Uterus (tissue), 4 donors: Measurements from ENCODE around the gene ZNF576. TPM values are rescaled to one million over a fixed set of nuclear protein-coding genes. Genes with fewer than 3 reads are reported as not detected.

ENCODE experiments used
- DNase-seq, 2 donors: peaks; one replicate each; pipeline ENCODE4 v3.0.0-alpha.2; 2019 to 2020
- H3K27ac ChIP-seq, 2 donors: fragments of 200-600 bp; sonication (generic); 1 replicate in 1 of 2; 2 replicates in 1 of 2; pipeline ENCODE4 v1.5.1; 2016 to 2018
- H3K27me3 ChIP-seq, 2 donors: fragments of 200-600 bp; sonication (generic); one replicate each; pipeline ENCODE4 v1.5.1; 2018 to 2019; ENCODE audit warnings: control low read depth in 1 of 2
- H3K36me3 ChIP-seq, 2 donors: fragments of 200-600 bp; sonication (generic); one replicate each; pipeline ENCODE4 v1.5.1; 2019; ENCODE audit warnings: control low read depth in 1 of 2
- H3K4me1 ChIP-seq, 2 donors: fragments of 200-600 bp; sonication (generic); one replicate each; pipeline ENCODE4 v1.5.1; 2018 to 2019; ENCODE audit warnings: control low read depth in 1 of 2
- H3K4me3 ChIP-seq, 2 donors: fragments of 200-600 bp; sonication (generic); 1 replicate in 1 of 2; 2 replicates in 1 of 2; pipeline ENCODE4 v1.5.1; 2018 to 2019; ENCODE audit warnings: mild to moderate bottlenecking in 1 of 2
- H3K9me3 ChIP-seq, 2 donors: fragments of 200-600 bp; sonication (generic); one replicate each; pipeline ENCODE4 v1.5.1; 2019; ENCODE audit warnings: control low read depth in 1 of 2
- CTCF ChIP-seq, 4 experiments: fragments of 200-600 bp in 2 of 4; fragments of 450-650 bp in 2 of 4; sonication (generic) in 2 of 4; IDR thresholded peaks; one replicate each; pipeline ENCODE4 v1.5.1; 2016 to 2019; ENCODE audit warnings: antibody characterized with exemption in 4 of 4, mild to moderate bottlenecking in 2 of 4, moderate library complexity in 1 of 4
- POLR2A ChIP-seq, 2 donors: fragments of 450-650 bp; IDR thresholded peaks; one replicate each; pipeline ENCODE4 v1.6.1; 2016; ENCODE audit warnings: antibody characterized with exemption in 2 of 2, mild to moderate bottlenecking in 1 of 2, moderate library complexity in 1 of 2
- intact Hi-C: fragments of 100-400 bp; cut with DNase I; formaldehyde crosslinking; loops from one replicate; pipeline ENCODE4 v1.15.1; 2023; ENCODE audit warnings: low total_unique reads
- total RNA-seq, 4 donors: library from RNA; depleted of rRNA in 3 of 4; stranded (reverse); fragments of >200 nt in 3 of 4; gene quantifications; one replicate each; pipeline versions ENCODE4 v1.1.0 to v1.2.4, GENCODE V29; 2014 to 2023
- donor health status: DM: yes; HTN: yes; CAD: no.

Gene ZNF576
- total RNA-seq, 4 donors from 2014 or later: 2.4 to 19.0 (median 12.6) TPM

GRCh38 chr19:43628646-43629326 is 32.4 kb downstream of the ZNF576 start:
- H3K36me3 ChIP-seq: no peaks in the 10 kb centered on the region
- no peak for DNase-seq
- H3K4me1 ChIP-seq: no peaks in the 10 kb centered on the region
- intact Hi-C loops: no loop called here
- H3K27ac ChIP-seq: no peak overlapping the region
- H3K9me3 ChIP-seq: no peaks in the 10 kb centered on the region
- H3K4me3 ChIP-seq: no peak overlapping the region
- no peaks in the 10 kb centered on the region for H3K27me3 ChIP-seq
- TF ChIP-seq CTCF (IDR thresholded peaks at IDR 0.05): no peak
- TF ChIP-seq POLR2A (IDR thresholded peaks at IDR 0.05): no peak

GRCh38 chr19:43631491-43631890 is 35.1 kb downstream of the ZNF576 start:
- H3K27ac ChIP-seq: no peak overlapping the region
- no peak overlapping the region for H3K4me3 ChIP-seq
- no peaks in the 10 kb centered on the region for H3K4me1 ChIP-seq
- no peaks in the 10 kb centered on the region for H3K9me3 ChIP-seq
- H3K27me3 ChIP-seq: no peaks in the 10 kb centered on the region
- no peak for DNase-seq
- no peaks in the 10 kb centered on the region for H3K36me3 ChIP-seq
- TF ChIP-seq POLR2A (IDR thresholded peaks at IDR 0.05): no peak
- TF ChIP-seq CTCF (IDR thresholded peaks at IDR 0.05): no peak
- intact Hi-C loops: no loop called here

GRCh38 chr19:43633520-43633919 is 37.1 kb downstream of the ZNF576 start:
- no peak overlapping the region for H3K4me3 ChIP-seq
- no peak for TF ChIP-seq POLR2A (IDR thresholded peaks at IDR 0.05)
- TF ChIP-seq CTCF (IDR thresholded peaks at IDR 0.05): no peak
- no peaks in the 10 kb centered on the region for H3K4me1 ChIP-seq
- no peak for DNase-seq
- no peak overlapping the region for H3K27ac ChIP-seq
- H3K27me3 ChIP-seq: no peaks in the 10 kb centered on the region
- H3K36me3 ChIP-seq: no peaks in the 10 kb centered on the region
- intact Hi-C loops: no loop called here
- H3K9me3 ChIP-seq: no peaks in the 10 kb centered on the region

GRCh38 chr19:43634068-43634467 is 37.7 kb downstream of the ZNF576 start:
- intact Hi-C loops: no loop called here
- no peaks in the 10 kb centered on the region for H3K27me3 ChIP-seq
- TF ChIP-seq POLR2A (IDR thresholded peaks at IDR 0.05): no peak
- TF ChIP-seq CTCF (IDR thresholded peaks at IDR 0.05): no peak
- H3K36me3 ChIP-seq: no peaks in the 10 kb centered on the region
- no peak for DNase-seq
- no peak overlapping the region for H3K27ac ChIP-seq
- H3K9me3 ChIP-seq: no peaks in the 10 kb centered on the region
- H3K4me1 ChIP-seq: peaks cover 0 to under 1% of the 10 kb centered on the region in 2 donors
- H3K4me3 ChIP-seq: no peak overlapping the region

GRCh38 chr19:43634506-43634871 is 38.1 kb downstream of the ZNF576 start:
- Histone ChIP-seq H3K27me3 (no peaks in the 10 kb centered on the region), H3K4me3 (no peak overlapping the region), H3K4me1 (peaks cover 0 to 5% of the 10 kb centered on the region in 2 donors), H3K9me3 (no peaks in the 10 kb centered on the region), H3K36me3 (no peaks in the 10 kb centered on the region), H3K27ac (no peak overlapping the region)
- intact Hi-C loops: no loop called here
- TF ChIP-seq CTCF (IDR thresholded peaks at IDR 0.05) (no peak), POLR2A (IDR thresholded peaks at IDR 0.05) (no peak)
- no peak for DNase-seq
